OCI-LY7 (cell line): ENCODE measurements around the gene FAM222A.

Experiments used
- CTCF ChIP-seq: fragments of 200-600 bp; sonication (generic); conservative IDR thresholded peaks from 2 replicates; pipeline ENCODE4 v1.5.1; 2014; ENCODE audit warnings: mild to moderate bottlenecking, antibody characterized with exemption, low read length, moderate library complexity, mixed read lengths
- EZH2phosphoT487 ChIP-seq: fragments of 200-600 bp; sonication (generic); IDR thresholded peaks from 2 replicates; pipeline ENCODE4 v1.6.1; 2018; ENCODE audit warnings: low read depth, borderline replicate concordance, mild to moderate bottlenecking, mixed run types, antibody characterized with exemption, low read length, moderate library complexity, mixed read lengths

- TF ChIP-seq CTCF: no peak
- TF ChIP-seq EZH2phosphoT487: no peak
These were observed 3.1 kb downstream of the FAM222A start for GRCh38 chr12:109716512-109717389.
